Mucosa of descending colon (tissue), 3 donors: ENCODE results near the gene MAPK8IP2. TPM values are rescaled to one million over a fixed set of nuclear protein-coding genes. Genes with fewer than 3 reads are reported as not detected.

Experiments
- ATAC-seq: fragments of 200-7000 bp; cut with Tn5 transposase; one replicate; pipeline ENCODE4 v1.9.1; 2020; ENCODE audit warnings: mild to moderate bottlenecking, moderate library complexity
- DNase-seq, 3 donors: peaks; one replicate each; pipeline ENCODE4 v3.0.0-alpha.2; 2020
- H3K36me3 ChIP-seq: fragments of 200-600 bp; one replicate; pipeline ENCODE4 v1.8.0; 2021; ENCODE audit warnings: low read depth, mild to moderate bottlenecking
- H3K4me1 ChIP-seq: fragments of 200-600 bp; one replicate; pipeline ENCODE4 v1.8.0; 2021; ENCODE audit warnings: low read depth, mild to moderate bottlenecking
- H3K4me3 ChIP-seq: fragments of 200-600 bp; one replicate; pipeline ENCODE4 v1.8.0; 2021; ENCODE audit warnings: mild to moderate bottlenecking
- H3K9me3 ChIP-seq: fragments of 200-600 bp; one replicate; pipeline ENCODE4 v1.8.0; 2021; ENCODE audit warnings: mild to moderate bottlenecking
- intact Hi-C, 2 donors: fragments of 100-400 bp; cut with DNase I in 1 of 2; cut with micrococcal nuclease in 1 of 2; formaldehyde crosslinking; loops; one replicate each; pipeline versions ENCODE4 v1.11.0 to v1.11.1; 2022; cut with DNase I, micrococcal nuclease
- total RNA-seq, 3 donors: library from RNA; stranded (reverse); fragmentation: NEBNext Ultra II Directional in 2 of 3; extraction: Animal tissue kit (Norgen Biotek cat#: 25700) in 2 of 3; gene quantifications; one replicate each; pipeline versions ENCODE4 v1.2.1 to v1.2.4, GENCODE V29; 2021 to 2023
- TF ChIP-seq, protein P1 (sequence below): fragments of 200-600 bp; IDR thresholded peaks from one replicate; pipeline ENCODE4 v1.8.0; 2022; ENCODE audit warnings: antibody characterized with exemption, mild to moderate bottlenecking
- donor health status: DM: no; HTN: no; CAD: no; lungs with moderate emphysema.
- donor health status: DM: no; HTN: no; CAD: no.
- donor health status: DM: no; HTN: yes; CAD: no.

Gene MAPK8IP2
- total RNA-seq, 3 donors from 2014 or later: 0.63 to 4.2 (median 0.64) TPM

DNA sequence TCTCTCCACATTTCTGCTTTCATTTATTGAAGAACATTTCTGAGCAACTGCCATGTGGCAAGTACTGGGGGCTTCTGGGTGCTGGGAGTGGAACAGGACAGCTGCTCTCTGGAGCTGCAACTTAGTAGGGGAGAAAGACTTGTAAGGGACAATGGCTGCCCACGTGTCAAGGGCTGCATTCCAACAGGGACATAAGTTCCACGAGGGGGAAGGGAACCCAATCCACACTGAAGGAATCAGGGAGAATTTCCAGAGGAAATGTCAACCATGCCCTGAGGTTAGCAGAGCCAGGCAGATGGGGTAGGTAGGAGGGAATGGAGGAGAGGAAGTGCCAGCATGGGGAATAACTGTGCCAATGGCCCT, 1.7 kb downstream of the MAPK8IP2 start:
- H3K4me3 ChIP-seq: no peak overlapping the region
- no peak for DNase-seq
- peaks cover 3% of the 10 kb centered on the region for H3K4me1 ChIP-seq
- intact Hi-C loops: no loop called here
- ATAC-seq: no peak
- TF ChIP-seq, protein P1, sequence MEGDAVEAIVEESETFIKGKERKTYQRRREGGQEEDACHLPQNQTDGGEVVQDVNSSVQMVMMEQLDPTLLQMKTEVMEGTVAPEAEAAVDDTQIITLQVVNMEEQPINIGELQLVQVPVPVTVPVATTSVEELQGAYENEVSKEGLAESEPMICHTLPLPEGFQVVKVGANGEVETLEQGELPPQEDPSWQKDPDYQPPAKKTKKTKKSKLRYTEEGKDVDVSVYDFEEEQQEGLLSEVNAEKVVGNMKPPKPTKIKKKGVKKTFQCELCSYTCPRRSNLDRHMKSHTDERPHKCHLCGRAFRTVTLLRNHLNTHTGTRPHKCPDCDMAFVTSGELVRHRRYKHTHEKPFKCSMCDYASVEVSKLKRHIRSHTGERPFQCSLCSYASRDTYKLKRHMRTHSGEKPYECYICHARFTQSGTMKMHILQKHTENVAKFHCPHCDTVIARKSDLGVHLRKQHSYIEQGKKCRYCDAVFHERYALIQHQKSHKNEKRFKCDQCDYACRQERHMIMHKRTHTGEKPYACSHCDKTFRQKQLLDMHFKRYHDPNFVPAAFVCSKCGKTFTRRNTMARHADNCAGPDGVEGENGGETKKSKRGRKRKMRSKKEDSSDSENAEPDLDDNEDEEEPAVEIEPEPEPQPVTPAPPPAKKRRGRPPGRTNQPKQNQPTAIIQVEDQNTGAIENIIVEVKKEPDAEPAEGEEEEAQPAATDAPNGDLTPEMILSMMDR: no peak
- H3K36me3 ChIP-seq: no peaks in the 10 kb centered on the region
- H3K9me3 ChIP-seq: no peaks in the 10 kb centered on the region

DNA sequence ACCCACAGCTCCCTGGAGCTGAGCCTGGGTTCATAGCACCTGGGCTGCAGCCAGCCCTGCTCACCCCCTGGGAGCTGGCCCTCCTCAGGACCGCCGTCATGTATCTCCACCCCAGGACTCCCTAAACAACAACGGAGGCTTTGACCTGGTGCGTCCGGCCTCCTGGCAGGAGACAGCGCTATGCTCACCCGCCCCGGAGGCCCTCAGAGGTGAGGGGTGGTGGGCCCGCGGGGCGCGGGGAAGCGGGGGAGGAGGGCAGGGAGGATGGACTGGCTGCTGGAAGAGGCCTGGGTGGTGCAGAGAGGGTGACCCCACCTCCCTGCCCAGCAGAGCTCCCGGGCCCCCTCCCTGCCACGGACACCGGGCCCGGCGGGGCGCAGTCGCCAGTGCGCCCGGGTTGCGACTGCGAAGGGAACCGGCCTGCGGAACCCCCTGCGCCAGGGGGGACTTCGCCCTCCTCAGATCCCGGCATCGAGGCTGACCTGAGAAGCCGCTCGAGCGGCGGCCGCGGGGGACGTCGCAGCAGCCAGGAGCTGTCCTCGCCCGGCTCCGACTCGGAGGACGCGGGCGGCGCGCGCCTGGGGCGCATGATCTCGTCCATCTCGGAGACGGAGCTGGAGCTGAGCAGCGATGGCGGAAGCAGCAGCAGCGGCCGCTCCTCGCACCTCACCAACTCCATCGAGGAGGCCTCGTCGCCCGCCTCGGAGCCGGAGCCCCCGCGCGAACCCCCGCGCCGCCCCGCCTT, 3.1 kb downstream of the MAPK8IP2 start:
- peak in 1 of 3 donors; percentile 20 for DNase-seq
- TF ChIP-seq, protein P1: no peak
- no peaks in the 10 kb centered on the region for H3K36me3 ChIP-seq
- no peak for ATAC-seq
- peaks cover 3% of the 10 kb centered on the region for H3K4me1 ChIP-seq
- H3K9me3 ChIP-seq: no peaks in the 10 kb centered on the region
- intact Hi-C loops: no loop called here
- H3K4me3 ChIP-seq: no peak overlapping the region

DNA sequence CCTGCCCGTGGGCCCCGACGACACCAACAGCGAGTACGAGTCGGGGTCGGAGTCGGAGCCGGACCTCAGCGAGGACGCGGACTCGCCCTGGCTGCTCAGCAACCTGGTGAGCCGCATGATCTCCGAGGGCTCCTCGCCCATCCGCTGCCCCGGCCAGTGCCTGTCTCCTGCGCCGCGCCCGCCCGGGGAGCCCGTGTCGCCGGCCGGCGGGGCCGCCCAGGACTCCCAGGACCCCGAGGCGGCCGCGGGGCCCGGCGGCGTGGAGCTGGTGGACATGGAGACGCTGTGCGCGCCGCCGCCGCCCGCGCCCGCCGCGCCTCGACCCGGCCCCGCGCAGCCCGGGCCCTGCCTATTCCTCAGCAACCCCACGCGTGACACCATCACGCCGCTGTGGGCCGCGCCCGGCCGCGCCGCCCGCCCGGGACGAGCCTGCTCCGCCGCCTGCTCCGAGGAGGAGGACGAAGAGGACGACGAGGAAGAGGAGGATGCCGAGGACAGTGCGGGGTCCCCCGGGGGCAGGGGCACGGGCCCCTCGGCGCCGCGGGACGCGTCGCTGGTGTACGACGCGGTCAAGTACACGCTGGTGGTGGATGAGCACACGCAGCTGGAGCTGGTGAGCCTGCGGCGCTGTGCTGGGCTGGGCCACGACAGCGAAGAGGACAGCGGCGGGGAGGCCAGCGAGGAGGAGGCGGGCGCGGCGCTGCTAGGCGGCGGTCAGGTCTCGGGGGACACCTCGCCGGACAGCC, 3.8 kb downstream of the MAPK8IP2 start:
- H3K9me3 ChIP-seq: no peaks in the 10 kb centered on the region
- H3K4me1 ChIP-seq: peaks cover 3% of the 10 kb centered on the region
- intact Hi-C loops: no loop called here
- DNase-seq (peak in 1 of 3 donors; percentile 16), ATAC-seq (no peak)
- no peaks in the 10 kb centered on the region for H3K36me3 ChIP-seq
- TF ChIP-seq, protein P1: no peak
- no peak overlapping the region for H3K4me3 ChIP-seq

DNA sequence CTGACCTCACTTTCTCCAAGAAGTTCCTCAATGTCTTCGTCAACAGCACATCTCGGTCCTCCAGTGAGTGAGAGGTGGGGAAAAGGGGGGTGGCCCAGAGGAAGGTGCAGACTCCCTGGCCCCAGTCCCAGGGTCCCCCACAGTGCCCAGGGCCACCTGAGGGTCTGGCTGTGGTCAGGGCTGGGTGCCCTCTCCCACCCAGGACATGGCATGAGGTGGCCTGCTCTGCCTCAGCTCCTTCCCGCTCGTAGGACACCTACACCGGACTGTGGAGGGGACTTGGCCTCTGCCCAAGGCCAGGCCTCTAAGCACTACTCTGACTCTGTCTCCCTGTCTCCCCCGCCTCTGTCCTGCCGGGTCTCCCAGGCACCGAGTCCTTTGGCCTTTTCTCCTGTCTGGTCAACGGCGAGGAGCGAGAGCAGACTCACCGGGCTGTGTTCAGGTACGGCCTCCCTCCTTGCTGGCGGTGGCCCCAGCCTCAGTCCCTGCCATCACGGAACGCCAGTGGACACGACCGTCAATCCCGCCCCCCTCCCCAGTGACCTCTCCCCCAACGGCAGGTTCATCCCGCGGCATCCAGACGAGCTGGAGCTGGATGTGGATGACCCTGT, 4.5 kb downstream of the MAPK8IP2 start:
- peaks cover 3% of the 10 kb centered on the region for H3K4me1 ChIP-seq
- H3K9me3 ChIP-seq: no peaks in the 10 kb centered on the region
- TF ChIP-seq, protein P1: no peak
- H3K36me3 ChIP-seq: no peaks in the 10 kb centered on the region
- DNase-seq (peak in 1 of 3 donors; percentile 13), ATAC-seq (no peak)
- H3K4me3 ChIP-seq: no peak overlapping the region
- intact Hi-C loops: no loop called here

DNA sequence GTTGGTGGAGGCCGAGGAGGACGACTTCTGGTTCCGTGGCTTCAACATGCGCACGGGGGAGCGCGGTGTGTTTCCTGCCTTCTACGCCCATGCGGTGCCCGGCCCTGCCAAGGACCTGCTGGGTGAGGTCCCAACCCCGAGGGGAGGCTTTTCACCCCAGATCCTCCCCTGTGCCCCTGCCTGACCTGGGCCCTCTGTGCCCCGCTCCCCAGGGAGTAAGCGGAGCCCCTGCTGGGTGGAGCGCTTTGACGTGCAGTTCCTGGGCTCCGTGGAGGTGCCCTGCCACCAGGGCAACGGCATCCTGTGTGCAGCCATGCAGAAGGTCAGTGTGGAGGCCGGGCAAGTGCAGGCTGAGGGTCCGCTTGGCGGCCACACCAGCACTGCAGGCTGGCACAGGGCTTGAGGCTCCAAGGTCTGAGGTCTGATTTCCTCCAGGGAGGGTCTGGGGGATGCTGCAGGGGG, 5.1 kb downstream of the MAPK8IP2 start:
- no peaks in the 10 kb centered on the region for H3K36me3 ChIP-seq
- TF ChIP-seq, protein P1: no peak
- DNase-seq: peak in 1 of 3 donors; percentile 19

More for the DNA sequence above, 5.1 kb downstream of the MAPK8IP2 start:
- Histone ChIP-seq H3K4me3 (no peak overlapping the region), H3K4me1 (peaks cover 3% of the 10 kb centered on the region), H3K9me3 (no peaks in the 10 kb centered on the region)
- ATAC-seq: no peak
- intact Hi-C loops: no loop called here
